Measurements from ENCODE around the gene ZFR2.

ZFR2 gene

DNA sequence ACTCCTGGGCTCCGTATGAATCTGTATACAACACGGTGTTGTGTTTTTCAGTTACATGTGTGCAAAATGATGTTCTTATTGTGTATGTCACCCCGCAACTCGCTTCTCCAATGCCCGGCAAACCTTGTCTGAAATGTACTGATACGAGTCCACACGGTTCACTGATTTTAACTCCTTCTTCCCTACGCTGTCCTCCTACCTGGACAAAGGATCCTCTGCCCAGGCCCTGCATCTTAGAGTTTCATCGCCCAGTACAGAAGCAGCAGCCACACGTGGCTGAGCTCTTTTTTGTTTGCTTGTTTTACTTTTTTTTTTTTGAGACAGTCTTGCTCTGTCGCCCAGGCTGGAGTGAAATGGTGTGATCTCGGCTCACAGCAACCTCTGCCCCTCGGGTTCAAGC is 28.9 kb downstream of the ZFR2 start:
- ATAC-seq, result no peak
- TF ChIP-seq ZC3H10 (CRISPR knock-in tag; IDR thresholded peaks at IDR 0.05) (no peak), RARB (CRISPR knock-in tag; IDR thresholded peaks at IDR 0.05) (no peak), PPARA (CRISPR knock-in tag; IDR thresholded peaks at IDR 0.05; ENCODE audit: borderline replicate concordance) (no peak), OSR1 (CRISPR knock-in tag; IDR thresholded peaks at IDR 0.05) (no peak)

DNA sequence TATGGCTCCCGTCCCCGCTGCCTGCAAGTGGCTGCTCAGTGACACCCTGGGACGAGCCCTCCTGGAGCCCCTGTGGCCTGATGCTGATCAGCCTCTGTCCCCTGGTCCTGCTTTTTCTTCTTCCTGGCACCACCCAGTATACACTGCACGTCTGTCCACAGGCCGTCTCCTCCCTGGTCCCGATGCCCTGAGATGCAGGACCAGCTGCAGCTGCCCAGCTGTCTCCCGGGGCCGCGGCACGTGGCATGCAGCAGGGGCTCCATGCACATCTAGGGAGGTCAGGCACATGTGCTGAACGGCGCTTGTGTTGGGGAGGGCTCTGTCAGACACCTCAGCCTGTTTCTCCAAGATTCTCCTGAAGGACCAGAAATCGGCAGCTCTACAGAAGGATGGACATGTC is 30.2 kb downstream of the ZFR2 start:
- ATAC-seq, result no peak
- TF ChIP-seq ESRRG (CRISPR knock-in tag; IDR thresholded peaks at IDR 0.05) (no peak), ZFP30 (CRISPR knock-in tag; IDR thresholded peaks at IDR 0.05) (no peak), OSR1 (CRISPR knock-in tag; IDR thresholded peaks at IDR 0.05) (no peak), TSHZ2 (CRISPR knock-in tag; IDR thresholded peaks at IDR 0.05) (no peak), ZC3H10 (CRISPR knock-in tag; IDR thresholded peaks at IDR 0.05) (no peak), CSDC2 (CRISPR knock-in tag; IDR thresholded peaks at IDR 0.05) (no peak), ISL1 (CRISPR knock-in tag; IDR thresholded peaks at IDR 0.05) (no peak), ZNF70 (CRISPR knock-in tag; IDR thresholded peaks at IDR 0.05) (no peak), CREB5 (CRISPR knock-in tag; IDR thresholded peaks at IDR 0.05; ENCODE audit: low read depth) (no peak), TCF4 (CRISPR knock-in tag; IDR thresholded peaks at IDR 0.05; ENCODE audit: borderline replicate concordance) (no peak), GLIS3 (CRISPR knock-in tag; IDR thresholded peaks at IDR 0.05) (no peak)
- TF ChIP-seq, protein P1, sequence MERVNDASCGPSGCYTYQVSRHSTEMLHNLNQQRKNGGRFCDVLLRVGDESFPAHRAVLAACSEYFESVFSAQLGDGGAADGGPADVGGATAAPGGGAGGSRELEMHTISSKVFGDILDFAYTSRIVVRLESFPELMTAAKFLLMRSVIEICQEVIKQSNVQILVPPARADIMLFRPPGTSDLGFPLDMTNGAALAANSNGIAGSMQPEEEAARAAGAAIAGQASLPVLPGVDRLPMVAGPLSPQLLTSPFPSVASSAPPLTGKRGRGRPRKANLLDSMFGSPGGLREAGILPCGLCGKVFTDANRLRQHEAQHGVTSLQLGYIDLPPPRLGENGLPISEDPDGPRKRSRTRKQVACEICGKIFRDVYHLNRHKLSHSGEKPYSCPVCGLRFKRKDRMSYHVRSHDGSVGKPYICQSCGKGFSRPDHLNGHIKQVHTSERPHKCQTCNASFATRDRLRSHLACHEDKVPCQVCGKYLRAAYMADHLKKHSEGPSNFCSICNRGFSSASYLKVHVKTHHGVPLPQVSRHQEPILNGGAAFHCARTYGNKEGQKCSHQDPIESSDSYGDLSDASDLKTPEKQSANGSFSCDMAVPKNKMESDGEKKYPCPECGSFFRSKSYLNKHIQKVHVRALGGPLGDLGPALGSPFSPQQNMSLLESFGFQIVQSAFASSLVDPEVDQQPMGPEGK (CRISPR knock-in tag; IDR thresholded peaks at IDR 0.05; ENCODE audit: borderline replicate concordance), result no peak
- TF ChIP-seq, protein P2, sequence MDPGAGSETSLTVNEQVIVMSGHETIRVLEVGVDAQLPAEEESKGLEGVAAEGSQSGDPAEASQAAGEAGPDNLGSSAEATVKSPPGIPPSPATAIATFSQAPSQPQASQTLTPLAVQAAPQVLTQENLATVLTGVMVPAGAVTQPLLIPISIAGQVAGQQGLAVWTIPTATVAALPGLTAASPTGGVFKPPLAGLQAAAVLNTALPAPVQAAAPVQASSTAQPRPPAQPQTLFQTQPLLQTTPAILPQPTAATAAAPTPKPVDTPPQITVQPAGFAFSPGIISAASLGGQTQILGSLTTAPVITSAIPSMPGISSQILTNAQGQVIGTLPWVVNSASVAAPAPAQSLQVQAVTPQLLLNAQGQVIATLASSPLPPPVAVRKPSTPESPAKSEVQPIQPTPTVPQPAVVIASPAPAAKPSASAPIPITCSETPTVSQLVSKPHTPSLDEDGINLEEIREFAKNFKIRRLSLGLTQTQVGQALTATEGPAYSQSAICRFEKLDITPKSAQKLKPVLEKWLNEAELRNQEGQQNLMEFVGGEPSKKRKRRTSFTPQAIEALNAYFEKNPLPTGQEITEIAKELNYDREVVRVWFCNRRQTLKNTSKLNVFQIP (CRISPR knock-in tag; IDR thresholded peaks at IDR 0.05; ENCODE audit: borderline replicate concordance, low read depth), result no peak

GRCh38 chr19:3837922-3838321 is 30.9 kb downstream of the ZFR2 start:
- TF ChIP-seq, protein P3, sequence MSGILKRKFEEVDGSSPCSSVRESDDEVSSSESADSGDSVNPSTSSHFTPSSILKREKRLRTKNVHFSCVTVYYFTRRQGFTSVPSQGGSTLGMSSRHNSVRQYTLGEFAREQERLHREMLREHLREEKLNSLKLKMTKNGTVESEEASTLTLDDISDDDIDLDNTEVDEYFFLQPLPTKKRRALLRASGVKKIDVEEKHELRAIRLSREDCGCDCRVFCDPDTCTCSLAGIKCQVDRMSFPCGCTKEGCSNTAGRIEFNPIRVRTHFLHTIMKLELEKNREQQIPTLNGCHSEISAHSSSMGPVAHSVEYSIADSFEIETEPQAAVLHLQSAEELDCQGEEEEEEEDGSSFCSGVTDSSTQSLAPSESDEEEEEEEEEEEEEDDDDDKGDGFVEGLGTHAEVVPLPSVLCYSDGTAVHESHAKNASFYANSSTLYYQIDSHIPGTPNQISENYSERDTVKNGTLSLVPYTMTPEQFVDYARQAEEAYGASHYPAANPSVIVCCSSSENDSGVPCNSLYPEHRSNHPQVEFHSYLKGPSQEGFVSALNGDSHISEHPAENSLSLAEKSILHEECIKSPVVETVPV (CRISPR knock-in tag; IDR thresholded peaks at IDR 0.05), result no peak
- no peak for TF ChIP-seq OSR1 (CRISPR knock-in tag; IDR thresholded peaks at IDR 0.05)
- TF ChIP-seq ZC3H10 (CRISPR knock-in tag; IDR thresholded peaks at IDR 0.05), result no peak
- no peak for TF ChIP-seq ZNF70 (CRISPR knock-in tag; IDR thresholded peaks at IDR 0.05)
- no peak for TF ChIP-seq CSDC2 (CRISPR knock-in tag; IDR thresholded peaks at IDR 0.05)
- no peak for TF ChIP-seq BACH2 (CRISPR knock-in tag; IDR thresholded peaks at IDR 0.05; ENCODE audit: borderline replicate concordance)
- no peak for TF ChIP-seq ARNTL (CRISPR knock-in tag; IDR thresholded peaks at IDR 0.05; ENCODE audit: borderline replicate concordance, low read depth)
- no peak for TF ChIP-seq TOX (CRISPR knock-in tag; IDR thresholded peaks at IDR 0.05; ENCODE audit: borderline replicate concordance)
- TF ChIP-seq, protein P2 (CRISPR knock-in tag; IDR thresholded peaks at IDR 0.05; ENCODE audit: borderline replicate concordance, low read depth), result no peak
- TF ChIP-seq ISL1 (CRISPR knock-in tag; IDR thresholded peaks at IDR 0.05), result no peak
- TF ChIP-seq ZFP3 (CRISPR knock-in tag; IDR thresholded peaks at IDR 0.05), result no peak
- TF ChIP-seq ESRRG (CRISPR knock-in tag; IDR thresholded peaks at IDR 0.05), result no peak
- no peak for TF ChIP-seq TCF4 (CRISPR knock-in tag; IDR thresholded peaks at IDR 0.05; ENCODE audit: borderline replicate concordance)
- no peak for ATAC-seq

Measured in SK-N-SH treated with all-trans-retinoic acid at 6 μM for 48 hours (cell line).